ENCODE measurements around the gene PRR5L.

The PRR5L gene

DNA sequence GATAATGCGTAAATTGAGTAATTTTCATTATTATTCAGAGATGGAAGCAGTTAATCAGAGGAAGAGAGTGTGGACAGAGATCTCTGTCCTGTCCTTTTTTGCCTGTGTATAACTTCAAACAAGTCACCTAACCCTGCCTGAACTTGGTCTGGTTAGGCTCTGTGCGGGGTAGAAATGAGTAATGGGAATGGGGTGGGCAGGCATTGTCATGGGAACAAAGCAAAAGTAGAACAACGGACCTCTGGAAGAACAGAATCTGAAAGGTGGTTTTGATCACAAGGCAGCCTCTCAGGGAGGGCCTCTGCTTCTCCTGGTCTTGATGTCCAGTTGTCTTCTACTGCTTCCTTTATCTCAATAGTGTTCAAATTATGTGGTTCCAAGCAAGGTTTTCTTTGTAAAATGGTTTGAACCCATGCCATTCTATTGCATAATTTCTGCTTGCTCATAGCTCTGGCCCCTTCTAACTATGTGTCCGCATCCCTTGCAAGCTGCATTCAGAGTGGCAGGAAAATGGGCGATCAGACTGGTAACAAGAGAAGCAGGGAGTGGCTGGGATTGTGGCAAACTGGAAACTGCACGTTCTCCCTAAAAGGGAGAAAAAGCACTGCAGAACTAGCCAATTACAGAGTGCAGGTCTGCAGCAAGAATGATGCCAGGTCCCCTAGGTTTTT is 76.1 kb downstream of the PRR5L start:
- TF ChIP-seq EZH2phosphoT487 (IDR thresholded peaks at IDR 0.05; ENCODE audit: low read depth) = no peak
- TF ChIP-seq, protein P1, sequence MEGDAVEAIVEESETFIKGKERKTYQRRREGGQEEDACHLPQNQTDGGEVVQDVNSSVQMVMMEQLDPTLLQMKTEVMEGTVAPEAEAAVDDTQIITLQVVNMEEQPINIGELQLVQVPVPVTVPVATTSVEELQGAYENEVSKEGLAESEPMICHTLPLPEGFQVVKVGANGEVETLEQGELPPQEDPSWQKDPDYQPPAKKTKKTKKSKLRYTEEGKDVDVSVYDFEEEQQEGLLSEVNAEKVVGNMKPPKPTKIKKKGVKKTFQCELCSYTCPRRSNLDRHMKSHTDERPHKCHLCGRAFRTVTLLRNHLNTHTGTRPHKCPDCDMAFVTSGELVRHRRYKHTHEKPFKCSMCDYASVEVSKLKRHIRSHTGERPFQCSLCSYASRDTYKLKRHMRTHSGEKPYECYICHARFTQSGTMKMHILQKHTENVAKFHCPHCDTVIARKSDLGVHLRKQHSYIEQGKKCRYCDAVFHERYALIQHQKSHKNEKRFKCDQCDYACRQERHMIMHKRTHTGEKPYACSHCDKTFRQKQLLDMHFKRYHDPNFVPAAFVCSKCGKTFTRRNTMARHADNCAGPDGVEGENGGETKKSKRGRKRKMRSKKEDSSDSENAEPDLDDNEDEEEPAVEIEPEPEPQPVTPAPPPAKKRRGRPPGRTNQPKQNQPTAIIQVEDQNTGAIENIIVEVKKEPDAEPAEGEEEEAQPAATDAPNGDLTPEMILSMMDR (IDR thresholded peaks at IDR 0.05; ENCODE audit: low read depth, low read length) = no peak
- Histone ChIP-seq H3K4me1 (ENCODE audit: low read length) (peaks cover 2% of the 10 kb centered on the region; the same call in 1 of the 2 replicates), H3K27me3 (ENCODE audit: low read depth, low read length) (peaks cover 31% of the 10 kb centered on the region), H3K27ac (ENCODE audit: low read length) (no peak overlapping the region), H3K79me2 (ENCODE audit: low read length) (no peaks in the 10 kb centered on the region), H3K9me3 (ENCODE audit: insufficient read depth, low read length) (no peaks in the 10 kb centered on the region), H3K36me3 (replicated peaks; ENCODE audit: low read depth, low read length) (no peaks in the 10 kb centered on the region), H4K20me1 (ENCODE audit: insufficient read depth, low read length) (no peaks in the 10 kb centered on the region), H3K4me2 (ENCODE audit: low read length) (no peak overlapping the region), H2AFZ (ENCODE audit: low read depth, low read length) (no peak overlapping the region), H3K9ac (ENCODE audit: low read length) (no peak overlapping the region), H3K4me3 (ENCODE audit: low read length) (no peak overlapping the region)

DNA sequence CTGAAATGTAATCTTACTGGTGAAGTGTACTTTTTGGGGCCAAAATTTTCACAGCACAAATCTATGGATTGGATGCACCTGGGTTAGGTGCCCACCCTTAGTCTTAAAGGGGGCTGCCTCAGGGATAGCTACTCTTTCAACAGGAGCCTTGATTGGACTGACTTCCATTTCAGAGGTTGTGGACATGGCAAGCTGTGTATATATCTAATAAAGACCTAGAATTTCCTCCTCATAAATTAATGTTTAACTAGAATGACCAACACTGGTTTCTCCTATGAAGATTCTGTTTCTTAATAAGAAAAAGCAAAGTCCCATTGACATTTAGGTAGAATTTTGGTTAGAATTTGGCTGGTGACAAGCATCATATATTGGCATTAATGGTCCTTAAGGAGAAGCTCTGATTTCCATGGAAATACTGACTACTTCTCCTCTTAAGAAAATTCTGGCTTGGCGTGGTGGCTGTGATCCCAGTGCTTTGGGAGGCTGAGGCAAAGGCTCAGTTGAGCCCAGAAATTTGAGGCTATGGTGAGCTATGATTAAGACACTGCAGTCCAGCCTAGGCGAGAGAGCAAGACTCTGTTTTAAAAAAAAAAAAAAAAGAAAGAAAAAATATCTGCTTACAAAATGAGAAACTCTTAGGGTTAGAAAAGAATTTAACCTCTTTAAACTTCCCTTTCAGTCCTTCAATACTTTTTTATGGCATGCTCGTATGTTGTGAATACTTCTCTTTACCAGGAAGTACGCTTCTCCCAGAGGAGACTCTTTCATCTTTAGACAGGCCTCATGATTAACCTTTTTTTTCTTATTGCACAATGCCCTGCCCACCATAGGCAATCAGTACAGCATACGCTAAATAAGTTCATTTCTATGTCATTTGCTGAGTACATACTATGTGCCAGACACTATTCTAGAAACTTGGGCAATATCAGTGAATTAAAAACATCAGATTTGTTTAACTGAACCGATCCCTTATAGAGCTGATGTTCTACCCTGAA is 77.2 kb downstream of the PRR5L start:
- no peak overlapping the region for H3K9ac ChIP-seq (ENCODE audit: low read length)
- no peak overlapping the region for H3K4me2 ChIP-seq (ENCODE audit: low read length)

DNA sequence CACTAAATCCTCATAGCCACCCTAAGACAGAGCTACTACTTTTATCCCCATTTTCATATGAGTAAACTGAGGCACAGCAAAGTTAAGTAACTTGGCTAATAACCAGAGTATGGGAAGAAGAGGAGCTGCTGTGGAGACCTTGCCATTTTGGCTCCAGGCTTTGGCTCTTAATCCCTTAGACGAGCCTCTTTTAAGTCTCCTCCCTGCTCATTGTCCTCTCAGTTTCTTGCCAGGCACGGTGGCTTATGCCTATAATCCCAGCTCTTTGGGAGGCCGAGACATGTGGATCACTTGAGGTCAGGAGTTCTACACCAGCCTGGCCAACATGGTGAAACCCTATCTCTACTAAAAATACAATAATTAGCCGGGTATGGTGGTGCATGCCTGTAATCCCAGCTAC is 78.6 kb downstream of the PRR5L start:
- Histone ChIP-seq H3K36me3 (replicated peaks; ENCODE audit: low read depth, low read length) (no peaks in the 10 kb centered on the region), H2AFZ (ENCODE audit: low read depth, low read length) (no peak overlapping the region), H3K9ac (ENCODE audit: low read length) (no peak overlapping the region), H3K4me1 (ENCODE audit: low read length) (peaks cover 2% of the 10 kb centered on the region; the same call in 1 of the 2 replicates), H3K79me2 (ENCODE audit: low read length) (no peaks in the 10 kb centered on the region), H3K4me3 (ENCODE audit: low read length) (no peak overlapping the region), H3K9me3 (ENCODE audit: insufficient read depth, low read length) (no peaks in the 10 kb centered on the region), H3K27me3 (ENCODE audit: low read depth, low read length) (peaks cover 31% of the 10 kb centered on the region), H4K20me1 (ENCODE audit: insufficient read depth, low read length) (no peaks in the 10 kb centered on the region), H3K4me2 (ENCODE audit: low read length) (no peak overlapping the region), H3K27ac (ENCODE audit: low read length) (no peak overlapping the region)
- TF ChIP-seq EZH2phosphoT487 (IDR thresholded peaks at IDR 0.05; ENCODE audit: low read depth) = no peak
- TF ChIP-seq, protein P1 (IDR thresholded peaks at IDR 0.05; ENCODE audit: low read depth, low read length) = no peak

More for the DNA sequence above, 77.2 kb downstream of the PRR5L start:
- Histone ChIP-seq H3K79me2 (ENCODE audit: low read length) (no peaks in the 10 kb centered on the region), H3K36me3 (replicated peaks; ENCODE audit: low read depth, low read length) (no peaks in the 10 kb centered on the region), H4K20me1 (ENCODE audit: insufficient read depth, low read length) (no peaks in the 10 kb centered on the region), H3K4me1 (ENCODE audit: low read length) (peaks cover 2% of the 10 kb centered on the region; the same call in 1 of the 2 replicates), H3K9me3 (ENCODE audit: insufficient read depth, low read length) (no peaks in the 10 kb centered on the region), H3K27ac (ENCODE audit: low read length) (no peak overlapping the region), H2AFZ (ENCODE audit: low read depth, low read length) (no peak overlapping the region), H3K4me3 (ENCODE audit: low read length) (no peak overlapping the region), H3K27me3 (ENCODE audit: low read depth, low read length) (peaks cover 31% of the 10 kb centered on the region)
- TF ChIP-seq, protein P1 (IDR thresholded peaks at IDR 0.05; ENCODE audit: low read depth, low read length) = no peak
- no peak for TF ChIP-seq EZH2phosphoT487 (IDR thresholded peaks at IDR 0.05; ENCODE audit: low read depth)
